HepG2 (cell line): ENCODE measurements around the gene FBXO24. TPM values are rescaled to one million over a fixed set of nuclear protein-coding genes. Genes with fewer than 3 reads are reported as not detected.
"Not testable (repeated sequence)": the region's sequence is repeated elsewhere in the genome, so short reads cannot be mapped to it uniquely, and the experiment has no call there.

Experiments
- ATAC-seq: fragments of 200-7000 bp; cut with Tn5 transposase; 3 replicates; pipeline ENCODE4 v1.9.1; 2020; ENCODE audit warnings: mild to moderate bottlenecking, moderate library complexity
- BruUV-seq: library from RNA; stranded (reverse); fragments of 400-500 nt; replicated peaks from 2 replicates; lab custom pipeline; 2021; lab: Mats Ljungman, UMichigan
- CTCF ChIA-PET: fragments of 300-600 bp; formaldehyde crosslinking; extraction: SDS; loops from one replicate; lab custom pipeline; 2021; ENCODE audit warnings: low total read pairs, inconsistent platforms, low intra/inter-chr PET ratio; lab: Yijun Ruan, JAX
- POLR2A ChIA-PET: fragments of 350-600 bp; sonication (Branson Sonifier 250); formaldehyde crosslinking; loops from one replicate; lab custom pipeline; 2020; ENCODE audit warnings: antibody characterized with exemption, inconsistent platforms; lab: Yijun Ruan, JAX
- DNase-seq: peaks from one replicate; pipeline ENCODE4 v3.0.0-alpha.2; 2015; ENCODE audit warnings: low spot score
- FAIRE-seq: peaks from 3 replicates; lab custom pipeline; 2011; peaks lifted over from hg19 to GRCh38; lab: Jason Lieb, UNC
- H2AFZ ChIP-seq: one replicate; pipeline ENCODE4 v1.6.1; 2011; ENCODE audit warnings: low read length, inconsistent platforms
- H3K27ac ChIP-seq: fragments of 300-600 bp; 3 replicates; pipeline ENCODE4 v1.8.0; 2011; ENCODE audit warnings: mixed run types, mild to moderate bottlenecking, mixed read lengths, low read length, inconsistent platforms; ENCODE audit not compliant: insufficient read depth; ENCODE audit errors: extremely low read length
- H3K27me3 ChIP-seq, 2 experiments: fragments of 200-600 bp in 1 of 2; 2 replicates in 1 of 2; 3 replicates in 1 of 2; pipeline versions ENCODE4 v1.6.0 to v1.8.0; 2011; ENCODE audit warnings: low read length in 2 of 2, mild to moderate bottlenecking in 2 of 2, moderate library complexity in 2 of 2, inconsistent platforms in 1 of 2; ENCODE audit not compliant: insufficient read depth in 2 of 2, control insufficient read depth in 1 of 2
- H3K36me3 ChIP-seq, 2 experiments: fragments of 200-600 bp in 1 of 2; replicated peaks in 1 of 2; 2 replicates in 1 of 2; 3 replicates in 1 of 2; pipeline versions ENCODE4 v1.5.1 to v1.8.0; 2011; ENCODE audit warnings: low read length in 2 of 2, inconsistent platforms in 1 of 2; ENCODE audit not compliant: insufficient read depth in 2 of 2, control insufficient read depth in 1 of 2
- H3K4me1 ChIP-seq: 2 replicates; pipeline ENCODE4 v1.5.1; 2012; ENCODE audit warnings: low read length, inconsistent platforms; ENCODE audit not compliant: insufficient read depth
- H3K4me2 ChIP-seq: 2 replicates; pipeline ENCODE4 v1.6.0; 2011; ENCODE audit warnings: low read depth, low read length, inconsistent platforms
- H3K4me3 ChIP-seq, 3 experiments: fragments of 200-600 bp in 1 of 3; sonication (generic), shearing (Covaris generic) in 1 of 3; replicated peaks in 1 of 3; 2 replicates each; pipeline ENCODE4 v1.5.1; 2011 to 2016; ENCODE audit warnings: low read length in 3 of 3, inconsistent platforms in 2 of 3, low read depth in 2 of 3, mild to moderate bottlenecking in 2 of 3, control low read depth in 1 of 3, mixed read lengths in 1 of 3; ENCODE audit not compliant: insufficient read depth in 1 of 3
- H3K79me2 ChIP-seq: one replicate; pipeline ENCODE4 v1.6.1; 2011; ENCODE audit warnings: low read length, inconsistent platforms; ENCODE audit not compliant: insufficient read depth
- H3K9ac ChIP-seq: 2 replicates; pipeline ENCODE4 v1.6.0; 2011; ENCODE audit warnings: mild to moderate bottlenecking, low read depth, low read length, inconsistent platforms; ENCODE audit not compliant: insufficient read depth
- H3K9me3 ChIP-seq: 2 replicates; pipeline ENCODE4 v1.5.1; 2012; ENCODE audit warnings: mild to moderate bottlenecking, low read length
- H4K20me1 ChIP-seq: 2 replicates; pipeline ENCODE4 v1.6.0; 2011; ENCODE audit warnings: inconsistent platforms, mild to moderate bottlenecking, low read length, moderate library complexity; ENCODE audit not compliant: insufficient read depth
- ARID2 ChIP-seq: sonication (generic); formaldehyde crosslinking; IDR thresholded peaks from 2 replicates; pipeline ENCODE4 v1.8.1; 2022; ENCODE audit warnings: mild to moderate bottlenecking, missing genetic modification reagents, borderline replicate concordance
- BORCS8-MEF2B ChIP-seq: sonication (generic); formaldehyde crosslinking; IDR thresholded peaks from 2 replicates; pipeline ENCODE4 v1.8.0; 2022; ENCODE audit warnings: mild to moderate bottlenecking, missing genetic modification reagents
- CEBPB ChIP-seq: IDR thresholded peaks from 2 replicates; pipeline ENCODE4 v1.6.1; 2011; ENCODE audit warnings: low read depth, low read length, improper control_type of control experiment, borderline replicate concordance
- CEBPG ChIP-seq: IDR thresholded peaks from 2 replicates; pipeline ENCODE4 v1.6.1; 2016
- CSRNP1 ChIP-seq: sonication (generic); formaldehyde crosslinking; IDR thresholded peaks from 2 replicates; pipeline ENCODE4 v1.8.1; 2023; ENCODE audit warnings: mild to moderate bottlenecking, missing genetic modification reagents
- FOXK1 ChIP-seq: sonication (generic); formaldehyde crosslinking; IDR thresholded peaks from 2 replicates; pipeline ENCODE4 v1.4.0; 2020; ENCODE audit warnings: low read depth, missing genetic modification reagents, borderline replicate concordance
- GATAD2A ChIP-seq: IDR thresholded peaks from 2 replicates; pipeline ENCODE4 v1.6.1; 2016
- HDAC1 ChIP-seq: sonication (generic); formaldehyde crosslinking; IDR thresholded peaks from 2 replicates; pipeline ENCODE4 v1.5.1; 2020; ENCODE audit warnings: mild to moderate bottlenecking, missing genetic modification reagents
- MED1 ChIP-seq: sonication (generic); formaldehyde crosslinking; IDR thresholded peaks from 2 replicates; pipeline ENCODE4 v1.4.0; 2020; ENCODE audit warnings: missing genetic modification reagents
- NCOA1 ChIP-seq: sonication (generic); formaldehyde crosslinking; IDR thresholded peaks from 2 replicates; pipeline ENCODE4 v1.9.0; 2021; ENCODE audit warnings: missing genetic modification reagents
- NR2F6 ChIP-seq, 2 experiments: IDR thresholded peaks; 2 replicates each; pipeline ENCODE4 v1.6.1; 2016; ENCODE audit warnings: antibody characterized with exemption in 1 of 2, mild to moderate bottlenecking in 1 of 2
- RARA ChIP-seq: IDR thresholded peaks from 2 replicates; pipeline ENCODE4 v1.6.1; 2016; ENCODE audit warnings: missing genetic modification reagents, missing compliant biosample characterization
- RBFOX2 ChIP-seq: fragments of 200-400 bp; formaldehyde crosslinking; IDR thresholded peaks from 2 replicates; pipeline ENCODE4 v1.6.1; 2017; ENCODE audit warnings: low read depth, mild to moderate bottlenecking, low read length
- SAP130 ChIP-seq: IDR thresholded peaks from 2 replicates; pipeline ENCODE4 v1.6.1; 2016; ENCODE audit warnings: low read depth
- ZBTB10 ChIP-seq: sonication (generic); formaldehyde crosslinking; IDR thresholded peaks from 2 replicates; pipeline ENCODE4 v1.4.0; 2020; ENCODE audit warnings: missing genetic modification reagents, borderline replicate concordance
- WGBS: methylation state at CpG from one replicate; pipeline ENCODE4 v1.1.6; 2017; ENCODE audit warnings: low lambda C conversion rate; 5-methylcytosine and 5-hydroxymethylcytosine counted together
- in situ Hi-C: cut with HindIII; loops from 2 replicates; pipeline ENCODE4 v1.10.0; 2017; ENCODE audit warnings: low pct_unique_long_range_greater_than_20kb; ENCODE audit not compliant: extremely low pct_ligation_motif_present
- intact Hi-C: fragments of 100-400 bp; cut with micrococcal nuclease; formaldehyde crosslinking; loops from one replicate; pipeline ENCODE4 v1.10.0; 2022; ENCODE audit not compliant: unreplicated experiment
- polyA plus RNA-seq, 8 experiments: library from polyadenylated mRNA; depleted of rRNA in 3 of 8; stranded (reverse) in 7 of 8; unstranded in 1 of 8; fragments of >200 nt; fragmentation: Illumina TruSeq in 4 of 8; extraction: Trizol in 4 of 8; gene quantifications; 2 replicates each; pipeline versions ENCODE4 v1.2.1 to v1.2.3, GENCODE V29; 2011 to 2016; ENCODE audit warnings: low read depth in 4 of 8, missing spikeins in 1 of 8, mixed read lengths in 1 of 8; ENCODE audit not compliant: insufficient read depth in 1 of 8
- total RNA-seq, 5 experiments: library from RNA; depleted of rRNA; stranded (reverse); fragments of >200 nt; fragmentation: Illumina TruSeq; extraction: Trizol; gene quantifications; 2 replicates each; pipeline ENCODE4 v1.2.3, GENCODE V29; 2016; ENCODE audit warnings: low read depth in 1 of 5
- TF ChIP-seq, protein P1 (sequence below): sonication (generic); formaldehyde crosslinking; IDR thresholded peaks from 2 replicates; pipeline ENCODE4 v1.5.0; 2020; ENCODE audit warnings: mild to moderate bottlenecking, missing genetic modification reagents, borderline replicate concordance

FBXO24 gene
- total and polyA plus RNA-seq, 2 of the 13 experiments (the other 11 are each of a cell fraction or from before 2014, with no cell fraction given): 0.20 to 0.55 TPM

DNA sequence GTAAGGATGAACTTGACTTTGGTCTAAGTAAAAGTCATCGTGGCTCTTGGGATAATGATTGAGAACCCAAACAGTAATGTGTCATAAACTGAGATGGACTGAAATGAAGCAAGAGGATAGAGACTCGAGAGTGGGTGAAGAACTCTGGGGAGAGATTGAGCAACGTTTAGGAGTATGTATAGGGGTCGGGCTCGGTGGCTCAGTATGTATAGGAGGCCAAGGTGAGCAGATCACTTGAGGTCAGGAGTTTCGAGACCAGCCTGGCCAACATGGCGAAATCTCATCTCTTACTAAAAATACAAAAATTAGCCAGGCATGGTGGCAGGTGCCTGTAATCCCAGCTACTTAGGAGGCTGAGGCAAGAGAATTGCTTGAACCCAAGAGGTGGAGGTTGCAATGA, 44.8 kb upstream of the FBXO24 start:
- peak overlapping the region; percentile 86 for H3K4me2 ChIP-seq
- H3K27me3 ChIP-seq, H3K36me3 ChIP-seq, BruUV-seq, in situ Hi-C loops, H4K20me1 ChIP-seq, FAIRE-seq, CTCF ChIA-PET, ATAC-seq, H2AFZ ChIP-seq, H3K9me3 ChIP-seq: not testable (repeated sequence)
- H3K27ac ChIP-seq: peak overlapping the region; percentile 96
- peak; percentile 17 for DNase-seq
- peaks cover 57% of the 10 kb centered on the region for H3K4me1 ChIP-seq
- H3K9ac ChIP-seq: peak overlapping the region; percentile 50
- intact Hi-C loops: loop anchor here (2.0 kb wide), 1 partner anchor 17 kb away; no protein-coding TSS in a partner anchor
- 9% methylated on average over 7 of the region's 7 CpGs for WGBS
- H3K79me2 ChIP-seq: peaks cover 51% of the 10 kb centered on the region
- POLR2A ChIA-PET: interaction anchor here (1.9 kb wide), 1 partner anchor 10 kb away, joined by 4 read pairs; no protein-coding TSS in a partner anchor
- peak overlapping the region; percentile 93 to 98 (median 96) for H3K4me3 ChIP-seq
- TF ChIP-seq CSRNP1 (CRISPR knock-in tag): 0 out of 2 replicates have a peak, but pooled peaks have one; percentile 24
- peak; percentile 79 for TF ChIP-seq CEBPG (CRISPR knock-in tag)
- TF ChIP-seq RARA (CRISPR knock-in tag): peak; percentile 26; the same call in 1 of the 2 replicates
- TF ChIP-seq RBFOX2: peak; percentile 60
- peak; percentile 28; the same call in 1 of the 2 replicates for TF ChIP-seq MED1
- TF ChIP-seq NR2F6 (IDR thresholded peaks at IDR 0.05): 0 out of 2 replicates have a peak, but pooled peaks have one; percentile 38
- peak; percentile 23; the same call in 1 of the 2 replicates for TF ChIP-seq NR2F6 (CRISPR knock-in tag; IDR thresholded peaks at IDR 0.05)
- peak; percentile 59; the same call in 1 of the 2 replicates for TF ChIP-seq CEBPB
- TF ChIP-seq BORCS8-MEF2B (CRISPR knock-in tag): 0 out of 2 replicates have a peak, but pooled peaks have one; percentile 24
- TF ChIP-seq, protein P1, sequence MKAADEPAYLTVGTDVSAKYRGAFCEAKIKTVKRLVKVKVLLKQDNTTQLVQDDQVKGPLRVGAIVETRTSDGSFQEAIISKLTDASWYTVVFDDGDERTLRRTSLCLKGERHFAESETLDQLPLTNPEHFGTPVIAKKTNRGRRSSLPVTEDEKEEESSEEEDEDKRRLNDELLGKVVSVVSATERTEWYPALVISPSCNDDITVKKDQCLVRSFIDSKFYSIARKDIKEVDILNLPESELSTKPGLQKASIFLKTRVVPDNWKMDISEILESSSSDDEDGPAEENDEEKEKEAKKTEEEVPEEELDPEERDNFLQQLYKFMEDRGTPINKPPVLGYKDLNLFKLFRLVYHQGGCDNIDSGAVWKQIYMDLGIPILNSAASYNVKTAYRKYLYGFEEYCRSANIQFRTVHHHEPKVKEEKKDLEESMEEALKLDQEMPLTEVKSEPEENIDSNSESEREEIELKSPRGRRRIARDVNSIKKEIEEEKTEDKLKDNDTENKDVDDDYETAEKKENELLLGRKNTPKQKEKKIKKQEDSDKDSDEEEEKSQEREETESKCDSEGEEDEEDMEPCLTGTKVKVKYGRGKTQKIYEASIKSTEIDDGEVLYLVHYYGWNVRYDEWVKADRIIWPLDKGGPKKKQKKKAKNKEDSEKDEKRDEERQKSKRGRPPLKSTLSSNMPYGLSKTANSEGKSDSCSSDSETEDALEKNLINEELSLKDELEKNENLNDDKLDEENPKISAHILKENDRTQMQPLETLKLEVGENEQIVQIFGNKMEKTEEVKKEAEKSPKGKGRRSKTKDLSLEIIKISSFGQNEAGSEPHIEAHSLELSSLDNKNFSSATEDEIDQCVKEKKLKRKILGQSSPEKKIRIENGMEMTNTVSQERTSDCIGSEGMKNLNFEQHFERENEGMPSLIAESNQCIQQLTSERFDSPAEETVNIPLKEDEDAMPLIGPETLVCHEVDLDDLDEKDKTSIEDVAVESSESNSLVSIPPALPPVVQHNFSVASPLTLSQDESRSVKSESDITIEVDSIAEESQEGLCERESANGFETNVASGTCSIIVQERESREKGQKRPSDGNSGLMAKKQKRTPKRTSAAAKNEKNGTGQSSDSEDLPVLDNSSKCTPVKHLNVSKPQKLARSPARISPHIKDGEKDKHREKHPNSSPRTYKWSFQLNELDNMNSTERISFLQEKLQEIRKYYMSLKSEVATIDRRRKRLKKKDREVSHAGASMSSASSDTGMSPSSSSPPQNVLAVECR (CRISPR knock-in tag): peak; percentile 42; the same call in 1 of the 2 replicates
- TF ChIP-seq GATAD2A (CRISPR knock-in tag): 0 out of 2 replicates have a peak, but pooled peaks have one; percentile 11
- 0 out of 2 replicates have a peak, but pooled peaks have one; percentile 31 for TF ChIP-seq NCOA1 (CRISPR knock-in tag)
- TF ChIP-seq ARID2: 0 out of 2 replicates have a peak, but pooled peaks have one; percentile 47
- TF ChIP-seq FOXK1: 0 out of 2 replicates have a peak, but pooled peaks have one; percentile 24
- 0 out of 2 replicates have a peak, but pooled peaks have one; percentile 30 for TF ChIP-seq HDAC1 (CRISPR knock-in tag)
- 0 out of 2 replicates have a peak, but pooled peaks have one; percentile 16 for TF ChIP-seq ZBTB10
- peak; percentile 27; the same call in 1 of the 2 replicates for TF ChIP-seq SAP130 (CRISPR knock-in tag)
